HG02973 (cell line): ENCODE data around the gene SLC39A9.
"Not testable (repeated sequence)": the region's sequence is repeated elsewhere in the genome, so short reads cannot be mapped to it uniquely, and the experiment has no call there.

ENCODE experiments used
- ATAC-seq: cut with Tn5 transposase; IDR thresholded peaks from one replicate; pipeline ENCODE4 v1.9.1; 2021; ENCODE audit warnings: moderate library complexity; ENCODE audit not compliant: unreplicated experiment

SLC39A9 gene

GRCh38 chr14:69473946-69474345, 75.5 kb downstream of the SLC39A9 start:
- ATAC-seq, result no peak

- ATAC-seq, result no peak
Observed at GRCh38 chr14:69475194-69475818, 76.8 kb downstream of the SLC39A9 start.

- not testable (repeated sequence) for ATAC-seq
Observed at GRCh38 chr14:69476824-69477450, 78.4 kb downstream of the SLC39A9 start.

GRCh38 chr14:69478055-69478454, 79.6 kb downstream of the SLC39A9 start:
- ATAC-seq, result not testable (repeated sequence)

GRCh38 chr14:69479696-69480095, 81.2 kb downstream of the SLC39A9 start:
- ATAC-seq, result no peak

- no peak for ATAC-seq
Observed at GRCh38 chr14:69480136-69480535, 81.6 kb downstream of the SLC39A9 start.

- peak; percentile 88 for ATAC-seq
Observed at GRCh38 chr14:69481815-69482568, 83.5 kb downstream of the SLC39A9 start.

- ATAC-seq, result no peak
Observed at GRCh38 chr14:69483765-69484443, 85.4 kb downstream of the SLC39A9 start.

GRCh38 chr14:69484444-69485314, 86.2 kb downstream of the SLC39A9 start, which contains the start of gene PLEKHD1:
Gene PLEKHD1 (plus strand): TSS chr14:69484728. CDS start chr14:69484966, 238 bp downstream.
- ATAC-seq, result no peak

- ATAC-seq, result no peak
Observed at GRCh38 chr14:69485315-69485660, 86.8 kb downstream of the SLC39A9 start.

- no peak for ATAC-seq
Observed at GRCh38 chr14:69485701-69486100, 87.2 kb downstream of the SLC39A9 start.

GRCh38 chr14:69487226-69487625, 88.7 kb downstream of the SLC39A9 start:
- ATAC-seq, result no peak

- ATAC-seq, result no peak
Observed at GRCh38 chr14:69487771-69488170, 89.3 kb downstream of the SLC39A9 start.

- no peak for ATAC-seq
Observed at GRCh38 chr14:69489495-69489894, 91.0 kb downstream of the SLC39A9 start.

GRCh38 chr14:69490219-69490918, 91.9 kb downstream of the SLC39A9 start:
- no peak for ATAC-seq

GRCh38 chr14:69491193-69491592, 92.7 kb downstream of the SLC39A9 start:
- no peak for ATAC-seq

GRCh38 chr14:69493038-69493437, 94.5 kb downstream of the SLC39A9 start:
- no peak for ATAC-seq

GRCh38 chr14:69493791-69494190, 95.3 kb downstream of the SLC39A9 start:
- no peak for ATAC-seq

- ATAC-seq, result no peak
Observed at GRCh38 chr14:69495341-69495921, 96.9 kb downstream of the SLC39A9 start.

- ATAC-seq, result not testable (repeated sequence)
Observed at GRCh38 chr14:69497866-69498265, 99.4 kb downstream of the SLC39A9 start.
